ENCODE results near the gene CRADD. TPM values are rescaled to one million over a fixed set of nuclear protein-coding genes. Genes with fewer than 3 reads are reported as not detected.

CRADD gene
- polyA plus RNA-seq, 1 of the 3 experiments (the other 2 are of a cell fraction), result 13.6 TPM

DNA sequence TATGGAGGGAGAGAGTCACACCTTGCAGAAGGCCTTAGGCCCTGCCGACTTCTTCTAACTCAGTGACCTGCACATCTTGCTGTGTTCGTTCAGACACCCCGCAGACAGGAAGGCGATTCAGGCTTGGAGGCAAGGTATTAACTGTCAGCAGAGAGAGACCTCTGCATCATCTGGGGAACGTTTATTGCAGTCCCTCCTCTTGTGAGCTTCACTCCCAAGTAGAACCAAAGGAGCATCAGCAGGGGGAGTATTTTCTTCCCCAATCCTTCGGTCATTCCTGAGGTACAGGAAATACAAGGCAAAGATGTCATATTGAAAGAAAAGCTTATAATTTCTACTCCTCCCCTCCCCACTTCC is 217.9 kb downstream of the CRADD start:
- no peaks in the 10 kb centered on the region for H3K36me3 ChIP-seq (replicated peaks in 1 of 2; ENCODE audit: control insufficient read depth in 1 of 2, insufficient read depth in 2 of 2, low read length in 1 of 2)
- H3K27me3 ChIP-seq (ENCODE audit: insufficient read depth), result no peaks in the 10 kb centered on the region
- no peak for DNase-seq
- H3K4me1 ChIP-seq (ENCODE audit: control insufficient read depth in 1 of 2, insufficient read depth in 2 of 2, low read depth in 1 of 2, low read length in 1 of 2), result peaks cover 0 to 14% of the 10 kb centered on the region in 2 experiments; a peak in 1 of 4 replicates
- no peak overlapping the region for H2AFZ ChIP-seq (ENCODE audit: low read depth)
- no peaks in the 10 kb centered on the region for H3K9me2 ChIP-seq
- 78% methylated on average over 6 of the region's 6 CpGs for WGBS (ENCODE audit: low lambda C conversion rate)
- H3K9ac ChIP-seq, result no peak overlapping the region
- H3F3A ChIP-seq (replicated peaks; ENCODE audit: insufficient read depth), result no peaks in the 10 kb centered on the region
- H3K4me3 ChIP-seq (ENCODE audit: low read depth in 2 of 2, low read length in 1 of 2), result no peak overlapping the region
- no peaks in the 10 kb centered on the region for H4K20me1 ChIP-seq (ENCODE audit: insufficient read depth)
- TF ChIP-seq RCOR1 (IDR thresholded peaks at IDR 0.05; ENCODE audit: low read length) (no peak), SMC3 (IDR thresholded peaks at IDR 0.05; ENCODE audit: low read depth, low read length) (peak; percentile 12; the same call in 1 of the 2 replicates)
- POLR2A ChIA-PET, result no interaction called here
- H3K4me2 ChIP-seq, result no peak overlapping the region
- peak overlapping the region in 1 of 2 experiments; percentile 71; a peak in 1 of 4 replicates for H3K27ac ChIP-seq (ENCODE audit: low read depth in 2 of 2, low read length in 1 of 2)
- H3K79me2 ChIP-seq (ENCODE audit: insufficient read depth), result no peaks in the 10 kb centered on the region
- H3K9me3 ChIP-seq, result no peaks in the 10 kb centered on the region
- CTCF ChIA-PET, result interaction anchor here (1.2 to 1.7 kb wide), 3 partner anchors 9 to 206 kb away, joined by 3 to 8 read pairs (median 4); no protein-coding TSS in a partner anchor

GRCh38 chr12:93896427-93896826 is 219.3 kb downstream of the CRADD start:
- Histone ChIP-seq H2AFZ (ENCODE audit: low read depth) (no peak overlapping the region), H3K4me3 (ENCODE audit: low read depth in 2 of 2, low read length in 1 of 2) (no peak overlapping the region), H3K4me1 (ENCODE audit: control insufficient read depth in 1 of 2, insufficient read depth in 2 of 2, low read depth in 1 of 2, low read length in 1 of 2) (peaks cover 0 to 14% of the 10 kb centered on the region in 2 experiments; a peak in 1 of 4 replicates), H3K79me2 (ENCODE audit: insufficient read depth) (no peaks in the 10 kb centered on the region), H3K9me2 (no peaks in the 10 kb centered on the region), H3K27me3 (ENCODE audit: insufficient read depth) (no peaks in the 10 kb centered on the region), H3K4me2 (no peak overlapping the region), H3F3A (replicated peaks; ENCODE audit: insufficient read depth) (no peaks in the 10 kb centered on the region), H3K36me3 (replicated peaks in 1 of 2; ENCODE audit: control insufficient read depth in 1 of 2, insufficient read depth in 2 of 2, low read length in 1 of 2) (no peaks in the 10 kb centered on the region), H3K9ac (no peak overlapping the region), H3K27ac (ENCODE audit: low read depth in 2 of 2, low read length in 1 of 2) (no peak overlapping the region), H4K20me1 (ENCODE audit: insufficient read depth) (no peaks in the 10 kb centered on the region), H3K9me3 (no peaks in the 10 kb centered on the region)
- TF ChIP-seq, protein P1, sequence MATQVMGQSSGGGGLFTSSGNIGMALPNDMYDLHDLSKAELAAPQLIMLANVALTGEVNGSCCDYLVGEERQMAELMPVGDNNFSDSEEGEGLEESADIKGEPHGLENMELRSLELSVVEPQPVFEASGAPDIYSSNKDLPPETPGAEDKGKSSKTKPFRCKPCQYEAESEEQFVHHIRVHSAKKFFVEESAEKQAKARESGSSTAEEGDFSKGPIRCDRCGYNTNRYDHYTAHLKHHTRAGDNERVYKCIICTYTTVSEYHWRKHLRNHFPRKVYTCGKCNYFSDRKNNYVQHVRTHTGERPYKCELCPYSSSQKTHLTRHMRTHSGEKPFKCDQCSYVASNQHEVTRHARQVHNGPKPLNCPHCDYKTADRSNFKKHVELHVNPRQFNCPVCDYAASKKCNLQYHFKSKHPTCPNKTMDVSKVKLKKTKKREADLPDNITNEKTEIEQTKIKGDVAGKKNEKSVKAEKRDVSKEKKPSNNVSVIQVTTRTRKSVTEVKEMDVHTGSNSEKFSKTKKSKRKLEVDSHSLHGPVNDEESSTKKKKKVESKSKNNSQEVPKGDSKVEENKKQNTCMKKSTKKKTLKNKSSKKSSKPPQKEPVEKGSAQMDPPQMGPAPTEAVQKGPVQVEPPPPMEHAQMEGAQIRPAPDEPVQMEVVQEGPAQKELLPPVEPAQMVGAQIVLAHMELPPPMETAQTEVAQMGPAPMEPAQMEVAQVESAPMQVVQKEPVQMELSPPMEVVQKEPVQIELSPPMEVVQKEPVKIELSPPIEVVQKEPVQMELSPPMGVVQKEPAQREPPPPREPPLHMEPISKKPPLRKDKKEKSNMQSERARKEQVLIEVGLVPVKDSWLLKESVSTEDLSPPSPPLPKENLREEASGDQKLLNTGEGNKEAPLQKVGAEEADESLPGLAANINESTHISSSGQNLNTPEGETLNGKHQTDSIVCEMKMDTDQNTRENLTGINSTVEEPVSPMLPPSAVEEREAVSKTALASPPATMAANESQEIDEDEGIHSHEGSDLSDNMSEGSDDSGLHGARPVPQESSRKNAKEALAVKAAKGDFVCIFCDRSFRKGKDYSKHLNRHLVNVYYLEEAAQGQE (IDR thresholded peaks at IDR 0.05; ENCODE audit: low read depth, low read length), result no peak
- TF ChIP-seq FOXJ3 (CRISPR knock-in tag; IDR thresholded peaks at IDR 0.05) (no peak), NRF1 (IDR thresholded peaks at IDR 0.05; ENCODE audit: low read depth, low read length) (no peak)
- TF ChIP-seq, protein P2, sequence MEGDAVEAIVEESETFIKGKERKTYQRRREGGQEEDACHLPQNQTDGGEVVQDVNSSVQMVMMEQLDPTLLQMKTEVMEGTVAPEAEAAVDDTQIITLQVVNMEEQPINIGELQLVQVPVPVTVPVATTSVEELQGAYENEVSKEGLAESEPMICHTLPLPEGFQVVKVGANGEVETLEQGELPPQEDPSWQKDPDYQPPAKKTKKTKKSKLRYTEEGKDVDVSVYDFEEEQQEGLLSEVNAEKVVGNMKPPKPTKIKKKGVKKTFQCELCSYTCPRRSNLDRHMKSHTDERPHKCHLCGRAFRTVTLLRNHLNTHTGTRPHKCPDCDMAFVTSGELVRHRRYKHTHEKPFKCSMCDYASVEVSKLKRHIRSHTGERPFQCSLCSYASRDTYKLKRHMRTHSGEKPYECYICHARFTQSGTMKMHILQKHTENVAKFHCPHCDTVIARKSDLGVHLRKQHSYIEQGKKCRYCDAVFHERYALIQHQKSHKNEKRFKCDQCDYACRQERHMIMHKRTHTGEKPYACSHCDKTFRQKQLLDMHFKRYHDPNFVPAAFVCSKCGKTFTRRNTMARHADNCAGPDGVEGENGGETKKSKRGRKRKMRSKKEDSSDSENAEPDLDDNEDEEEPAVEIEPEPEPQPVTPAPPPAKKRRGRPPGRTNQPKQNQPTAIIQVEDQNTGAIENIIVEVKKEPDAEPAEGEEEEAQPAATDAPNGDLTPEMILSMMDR (IDR thresholded peaks at IDR 0.05), result peak; percentile 39; the same call in 1 of the 2 replicates
- ChIA-PET CTCF (interaction anchor here (0.6 to 1.7 kb wide), 4 partner anchors 10 to 205 kb away, joined by 3 to 8 read pairs (median 4); no protein-coding TSS in a partner anchor), POLR2A (no interaction called here)
- DNase-seq, result peak; percentile 24
- WGBS (ENCODE audit: low lambda C conversion rate), result 90% methylated on average over 1 of the region's 1 CpG
